MM.1S (cell line): ENCODE measurements around the gene MS4A10.

Experiments
- DNase-seq: peaks from one replicate; pipeline ENCODE4 v3.0.0-alpha.2; 2015
- H2AFZ ChIP-seq: fragments of 300-600 bp; sonication (generic); 2 replicates; pipeline ENCODE4 v1.6.0; 2016; ENCODE audit warnings: antibody characterized with exemption, low read length
- H3F3A ChIP-seq: fragments of 300-600 bp; sonication (generic); 2 replicates; pipeline ENCODE4 v1.6.1; 2016; ENCODE audit warnings: mild to moderate bottlenecking, antibody characterized with exemption, low read length, moderate library complexity, mixed read lengths; ENCODE audit not compliant: insufficient read depth
- H3K27ac ChIP-seq: fragments of 300-600 bp; sonication (generic); 2 replicates; pipeline ENCODE4 v1.5.1; 2016; ENCODE audit warnings: mild to moderate bottlenecking, low read length
- H3K27me3 ChIP-seq: fragments of 300-600 bp; sonication (generic); replicated peaks from 2 replicates; pipeline ENCODE4 v1.6.0; 2016; ENCODE audit warnings: low read length; ENCODE audit not compliant: insufficient read depth
- H3K36me3 ChIP-seq: fragments of 300-600 bp; sonication (generic); replicated peaks from 2 replicates; pipeline ENCODE4 v1.6.1; 2016; ENCODE audit warnings: mild to moderate bottlenecking, low read length, mixed read lengths; ENCODE audit not compliant: insufficient read depth
- H3K4me1 ChIP-seq: fragments of 300-600 bp; sonication (generic); 2 replicates; pipeline ENCODE4 v1.6.1; 2016; ENCODE audit warnings: low read length, mixed read lengths
- H3K4me2 ChIP-seq: fragments of 300-600 bp; sonication (generic); 2 replicates; pipeline ENCODE4 v1.6.0; 2016; ENCODE audit warnings: low read depth, low read length
- H3K4me3 ChIP-seq: fragments of 300-600 bp; sonication (generic); 2 replicates; pipeline ENCODE4 v1.5.1; 2016; ENCODE audit warnings: low read length, mixed read lengths
- H3K79me2 ChIP-seq: fragments of 300-600 bp; sonication (generic); 2 replicates; pipeline ENCODE4 v1.6.1; 2016; ENCODE audit warnings: mixed run types, low read length, mixed read lengths
- H3K9ac ChIP-seq: fragments of 300-600 bp; sonication (generic); 2 replicates; pipeline ENCODE4 v1.6.1; 2016; ENCODE audit warnings: low read length, mixed read lengths
- H3K9me2 ChIP-seq: fragments of 300-600 bp; sonication (generic); replicated peaks from 2 replicates; pipeline ENCODE4 v1.6.1; 2016; ENCODE audit warnings: mild to moderate bottlenecking, low read length, mixed read lengths; ENCODE audit not compliant: insufficient read depth
- H3K9me3 ChIP-seq: fragments of 300-600 bp; sonication (generic); replicated peaks from 2 replicates; pipeline ENCODE4 v1.6.1; 2016; ENCODE audit warnings: mild to moderate bottlenecking, low read length, mixed read lengths; ENCODE audit not compliant: insufficient read depth
- H4K20me1 ChIP-seq: fragments of 300-600 bp; sonication (generic); 2 replicates; pipeline ENCODE4 v1.6.1; 2016; ENCODE audit warnings: mild to moderate bottlenecking, low read length, moderate library complexity, mixed read lengths; ENCODE audit not compliant: insufficient read depth
- CTCF ChIP-seq: fragments of 300-600 bp; sonication (generic); IDR thresholded peaks from 2 replicates; pipeline ENCODE4 v1.5.1; 2016; ENCODE audit warnings: antibody characterized with exemption, low read length, mixed read lengths
- EZH2 ChIP-seq: fragments of 300-600 bp; sonication (generic); optimal IDR thresholded peaks from 2 replicates; pipeline ENCODE3; 2017; ENCODE audit warnings: low read depth, mild to moderate bottlenecking, antibody characterized with exemption, low read length, mixed read lengths
- EZH2phosphoT487 ChIP-seq: fragments of 300-600 bp; sonication (generic); IDR thresholded peaks from 2 replicates; pipeline ENCODE4 v1.6.1; 2018; ENCODE audit warnings: antibody characterized with exemption, low read length

The MS4A10 gene

GRCh38 chr11:60768202-60768601, 16.9 kb upstream of the MS4A10 start:
- Histone ChIP-seq H3K9me3 (no peaks in the 10 kb centered on the region), H3K9me2 (no peaks in the 10 kb centered on the region), H3K79me2 (no peaks in the 10 kb centered on the region), H2AFZ (no peak overlapping the region), H3K4me1 (peaks cover 25% of the 10 kb centered on the region), H3F3A (peaks cover 14% of the 10 kb centered on the region), H3K4me2 (no peak overlapping the region), H4K20me1 (no peaks in the 10 kb centered on the region), H3K9ac (no peak overlapping the region), H3K27me3 (no peaks in the 10 kb centered on the region), H3K4me3 (no peak overlapping the region), H3K36me3 (no peaks in the 10 kb centered on the region), H3K27ac (no peak overlapping the region)
- no peak for DNase-seq
- TF ChIP-seq EZH2 (no peak), CTCF (no peak), EZH2phosphoT487 (no peak)

- H3K79me2 ChIP-seq, result no peaks in the 10 kb centered on the region
- DNase-seq, result no peak
- H3K27ac ChIP-seq, result no peak overlapping the region
- H3K4me1 ChIP-seq, result peaks cover 15% of the 10 kb centered on the region
- H3K4me2 ChIP-seq, result no peak overlapping the region
- TF ChIP-seq EZH2phosphoT487, result no peak
- no peak for TF ChIP-seq EZH2
- TF ChIP-seq CTCF, result no peak
- no peaks in the 10 kb centered on the region for H3K27me3 ChIP-seq
- no peak overlapping the region for H3K4me3 ChIP-seq
- no peaks in the 10 kb centered on the region for H3K9me2 ChIP-seq
- H2AFZ ChIP-seq, result no peak overlapping the region
- H3F3A ChIP-seq, result peaks cover 11% of the 10 kb centered on the region
- H3K9me3 ChIP-seq, result no peaks in the 10 kb centered on the region
- H3K36me3 ChIP-seq, result no peaks in the 10 kb centered on the region
- no peaks in the 10 kb centered on the region for H4K20me1 ChIP-seq
- H3K9ac ChIP-seq, result no peak overlapping the region
Observed at GRCh38 chr11:60769273-60769672, 15.9 kb upstream of the MS4A10 start.

DNA sequence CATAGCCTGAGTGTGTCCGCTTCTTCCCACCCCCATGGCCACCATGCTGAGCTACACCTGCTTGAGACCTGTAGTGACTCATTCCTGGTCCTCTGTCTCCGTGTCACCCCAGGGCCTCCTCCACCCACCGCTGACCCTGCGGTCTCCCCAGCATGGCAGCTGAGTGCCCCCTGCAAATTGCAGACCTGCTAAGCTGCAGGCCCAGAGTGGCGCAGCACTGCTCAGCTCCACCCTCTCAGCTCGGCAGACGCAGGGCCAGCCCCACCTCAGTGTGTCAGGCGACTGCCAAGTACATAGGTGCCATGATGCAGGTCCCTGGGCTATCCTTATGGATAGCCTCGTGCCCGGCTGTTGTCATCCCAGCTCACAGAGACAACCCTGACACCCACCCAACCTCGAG, 15.3 kb upstream of the MS4A10 start:
- Histone ChIP-seq H3K9ac (no peak overlapping the region), H3K27me3 (no peaks in the 10 kb centered on the region), H3F3A (peaks cover 6% of the 10 kb centered on the region), H3K4me2 (no peak overlapping the region), H4K20me1 (no peaks in the 10 kb centered on the region), H3K4me3 (no peak overlapping the region), H2AFZ (no peak overlapping the region), H3K36me3 (no peaks in the 10 kb centered on the region), H3K9me3 (no peaks in the 10 kb centered on the region), H3K4me1 (peaks cover 10% of the 10 kb centered on the region), H3K27ac (no peak overlapping the region), H3K9me2 (no peaks in the 10 kb centered on the region), H3K79me2 (no peaks in the 10 kb centered on the region)
- DNase-seq, result no peak
- TF ChIP-seq EZH2 (no peak), EZH2phosphoT487 (no peak), CTCF (no peak)
